WERI-Rb-1 (cell line): ENCODE results near the gene TRIM44.
A peak's percentile ranks its signal among the peaks of the same experiment; 100 is the strongest.

Experiments
- DNase-seq: peaks from one replicate; pipeline ENCODE4 v3.0.0-alpha.2; 2020
- H3K27ac ChIP-seq: fragments of 250-450 bp; sonication (Bioruptor Pico); 2 replicates; pipeline ENCODE4 v1.5.1; 2020; ENCODE audit warnings: mild to moderate bottlenecking, moderate library complexity
- H3K27me3 ChIP-seq: fragments of 250-450 bp; sonication (Bioruptor Pico); 2 replicates; pipeline ENCODE4 v1.5.1; 2021; ENCODE audit warnings: mild to moderate bottlenecking, low read depth, moderate library complexity; ENCODE audit not compliant: insufficient read depth, severe bottlenecking
- H3K36me3 ChIP-seq: fragments of 250-450 bp; sonication (Bioruptor Pico); 2 replicates; pipeline ENCODE4 v1.5.1; 2020; ENCODE audit warnings: mild to moderate bottlenecking, moderate library complexity
- H3K4me3 ChIP-seq: 2 replicates; pipeline ENCODE4 v1.5.1; 2011; ENCODE audit warnings: low read depth, mild to moderate bottlenecking, control low read depth, low read length
- H3K9me3 ChIP-seq: fragments of 250-450 bp; sonication (Bioruptor Pico); 2 replicates; pipeline ENCODE4 v1.5.1; 2021; ENCODE audit warnings: mild to moderate bottlenecking, moderate library complexity; ENCODE audit not compliant: severe bottlenecking
- CTCF ChIP-seq: IDR thresholded peaks from 2 replicates; pipeline ENCODE4 v1.5.1; 2011; ENCODE audit warnings: low read depth, mild to moderate bottlenecking, control low read depth, inconsistent platforms, low read length

TRIM44 gene

DNA sequence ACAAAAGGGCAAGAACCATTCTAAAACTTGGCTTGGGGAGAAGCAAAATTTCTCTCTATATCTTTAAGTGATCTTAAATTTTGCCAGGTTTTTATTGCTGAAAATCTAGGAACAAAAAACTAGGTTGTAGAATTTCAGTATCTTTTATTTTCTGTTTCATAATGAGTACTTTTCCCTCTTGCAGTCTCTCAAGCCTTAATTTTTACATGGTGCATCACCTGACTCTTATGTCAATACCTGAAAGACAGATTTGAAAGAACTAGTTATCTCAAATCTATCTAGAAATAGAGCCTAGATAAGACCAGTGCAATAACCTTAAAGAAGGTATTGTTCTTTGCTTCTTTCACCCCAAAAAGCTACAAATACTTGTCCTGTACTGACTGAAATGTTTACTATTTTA is 122.1 kb downstream of the TRIM44 start:
- Histone ChIP-seq H3K36me3 (no peaks in the 10 kb centered on the region), H3K27me3 (no peaks in the 10 kb centered on the region), H3K9me3 (no peaks in the 10 kb centered on the region), H3K27ac (no peak overlapping the region), H3K4me3 (no peak overlapping the region)
- DNase-seq: no peak
- TF ChIP-seq CTCF: no peak

DNA sequence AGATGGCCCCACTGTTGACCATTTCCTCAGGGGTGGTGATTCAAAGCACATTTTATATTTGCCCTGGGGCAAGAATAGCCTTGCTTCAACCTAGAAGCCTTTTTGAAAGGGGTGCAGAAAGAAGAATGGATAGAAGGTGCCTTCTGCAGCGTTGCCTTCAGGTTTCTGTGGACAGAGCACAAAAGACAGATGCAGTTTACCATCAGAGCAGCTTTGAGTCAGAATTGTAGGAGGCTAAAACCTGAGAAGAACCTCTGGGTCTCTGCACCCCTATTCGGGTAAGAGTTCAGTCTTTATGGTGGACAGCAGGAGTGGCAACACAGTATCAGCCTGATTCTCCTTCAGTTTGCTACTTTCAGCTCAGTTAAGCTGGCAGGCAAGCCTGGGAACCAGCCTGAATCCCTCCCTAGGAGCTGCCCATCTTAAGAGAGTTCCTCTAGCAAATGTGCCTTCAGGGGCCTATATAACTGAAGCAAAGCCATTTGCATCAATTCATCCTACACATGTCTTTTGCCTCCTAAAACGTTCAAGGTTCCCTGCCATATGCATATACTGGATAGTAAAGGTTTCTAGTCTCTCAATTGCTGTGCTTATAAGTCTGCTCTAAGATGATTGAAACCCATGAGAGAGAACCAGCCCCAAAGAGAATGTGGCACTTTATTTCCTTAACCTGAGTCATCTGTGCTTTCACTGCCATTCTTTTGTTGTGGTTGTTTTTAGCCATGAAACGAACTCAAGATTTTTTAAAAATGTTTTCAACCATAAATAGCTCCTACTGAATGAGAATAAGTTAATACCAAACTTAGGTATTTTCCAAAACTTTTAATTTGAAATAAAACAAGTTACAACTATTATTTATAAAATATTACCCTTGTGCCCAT is 123.0 kb downstream of the TRIM44 start:
- TF ChIP-seq CTCF: no peak
- Histone ChIP-seq H3K9me3 (no peaks in the 10 kb centered on the region), H3K36me3 (no peaks in the 10 kb centered on the region), H3K27ac (no peak overlapping the region), H3K4me3 (no peak overlapping the region), H3K27me3 (no peaks in the 10 kb centered on the region)
- no peak for DNase-seq

- no peaks in the 10 kb centered on the region for H3K27me3 ChIP-seq
- no peaks in the 10 kb centered on the region for H3K9me3 ChIP-seq
- TF ChIP-seq CTCF: no peak
- H3K36me3 ChIP-seq: no peaks in the 10 kb centered on the region
- DNase-seq: no peak
- no peak overlapping the region for H3K4me3 ChIP-seq
- H3K27ac ChIP-seq: no peak overlapping the region
These were observed 123.6 kb downstream of the TRIM44 start for GRCh38 chr11:35786188-35786587.

DNA sequence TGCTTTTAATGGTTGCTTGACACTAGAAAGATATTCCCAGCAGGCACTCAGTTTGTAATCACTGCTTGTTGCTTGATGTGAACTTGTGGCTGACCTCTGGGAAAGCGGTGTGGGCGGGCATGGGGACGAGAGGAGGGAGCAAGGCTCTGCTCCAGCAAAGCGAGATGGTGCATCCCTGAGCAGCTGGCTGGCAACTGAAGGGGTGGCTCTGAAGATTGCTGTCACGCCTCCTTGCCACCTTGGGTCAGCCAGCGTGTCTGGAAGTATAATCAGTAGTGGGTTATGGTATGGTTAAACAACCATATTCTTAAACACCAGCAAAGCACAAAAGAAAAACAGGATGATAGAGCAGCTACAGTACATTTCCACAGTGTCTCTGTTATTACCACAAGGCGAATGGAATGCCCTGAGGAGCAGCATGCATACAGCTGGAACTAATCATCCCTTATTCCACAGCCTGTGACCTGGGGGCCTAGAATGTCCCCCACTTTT is 124.5 kb downstream of the TRIM44 start:
- no peak for TF ChIP-seq CTCF
- peak; percentile 40 for DNase-seq
- Histone ChIP-seq H3K27ac (no peak overlapping the region; the same call in 1 of the 2 replicates), H3K36me3 (no peaks in the 10 kb centered on the region), H3K4me3 (no peak overlapping the region), H3K9me3 (no peaks in the 10 kb centered on the region), H3K27me3 (no peaks in the 10 kb centered on the region)

GRCh38 chr11:35787626-35788025 is 125.1 kb downstream of the TRIM44 start:
- no peak for TF ChIP-seq CTCF
- no peaks in the 10 kb centered on the region for H3K9me3 ChIP-seq

More at GRCh38 chr11:35787626-35788025, 125.1 kb downstream of the TRIM44 start:
- no peaks in the 10 kb centered on the region for H3K36me3 ChIP-seq
- peak; percentile 27 for DNase-seq
- H3K27ac ChIP-seq: peak overlapping the region; percentile 11
- no peak overlapping the region for H3K4me3 ChIP-seq
- no peaks in the 10 kb centered on the region for H3K27me3 ChIP-seq
